Measurements from ENCODE around the gene XPA. TPM values are rescaled to one million over a fixed set of nuclear protein-coding genes. Genes with fewer than 3 reads are reported as not detected.

The XPA gene
- total and polyA plus RNA-seq, 2 of the 13 experiments (the other 11 are each of a cell fraction or from before 2014, with no cell fraction given), result 2.3 to 15.2 TPM

DNA sequence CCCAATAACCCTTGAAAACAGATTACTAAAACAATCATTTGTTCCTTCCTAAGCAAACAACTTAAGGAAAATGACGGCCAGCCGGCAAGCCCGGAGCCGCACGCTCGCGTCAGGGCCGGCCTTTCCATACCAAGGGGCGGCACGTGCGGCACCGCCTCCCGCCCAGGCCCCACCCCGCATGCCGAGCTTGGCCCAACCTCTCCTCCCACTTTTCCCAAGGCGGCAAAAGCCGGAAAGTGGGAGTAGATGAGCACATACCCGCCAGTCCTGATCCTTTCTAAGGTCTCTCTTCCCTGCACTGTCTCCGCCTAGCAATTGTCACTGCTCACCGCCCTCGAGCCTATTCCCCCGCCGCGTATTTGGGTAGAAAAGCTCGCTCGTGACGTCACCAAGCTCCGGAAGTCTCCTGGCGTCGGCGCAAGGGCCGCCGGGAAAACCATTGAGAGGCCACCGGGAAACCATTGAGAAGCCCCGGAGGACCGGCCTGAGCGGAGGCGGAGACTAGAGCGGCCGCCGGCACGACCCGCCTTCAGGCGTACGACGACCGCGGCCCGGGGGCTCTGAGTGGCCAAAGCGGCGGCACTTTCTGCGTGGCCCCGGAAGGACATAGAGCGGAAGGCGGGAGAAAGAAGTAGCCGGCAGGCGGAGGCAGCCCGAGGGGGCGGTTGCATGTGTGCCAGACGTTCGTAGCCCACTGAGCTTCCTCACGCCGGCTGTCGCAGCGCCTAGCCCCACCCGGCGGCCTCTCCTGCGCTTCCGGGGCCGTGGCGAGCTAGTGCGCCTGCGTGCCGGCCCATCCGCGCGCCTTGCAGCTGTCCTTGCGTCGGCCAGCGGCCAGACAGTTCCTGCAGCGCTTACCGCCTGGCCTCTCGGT is 63.9 kb downstream of the XPA start, which contains the start of the genes NCBP1 and TSTD2 (continued):
- peak; percentile 32; the same call in 1 of the 2 replicates for TF ChIP-seq KDM3A (CRISPR knock-in tag; IDR thresholded peaks at IDR 0.05; ENCODE audit: low read depth)
- TF ChIP-seq ZNF546 (CRISPR knock-in tag; conservative IDR thresholded peaks at IDR 0.05), result no peak
- no peak for TF ChIP-seq TCF7L2 (IDR thresholded peaks at IDR 0.05; ENCODE audit: low read depth, low read length)
- TF ChIP-seq, protein P1, sequence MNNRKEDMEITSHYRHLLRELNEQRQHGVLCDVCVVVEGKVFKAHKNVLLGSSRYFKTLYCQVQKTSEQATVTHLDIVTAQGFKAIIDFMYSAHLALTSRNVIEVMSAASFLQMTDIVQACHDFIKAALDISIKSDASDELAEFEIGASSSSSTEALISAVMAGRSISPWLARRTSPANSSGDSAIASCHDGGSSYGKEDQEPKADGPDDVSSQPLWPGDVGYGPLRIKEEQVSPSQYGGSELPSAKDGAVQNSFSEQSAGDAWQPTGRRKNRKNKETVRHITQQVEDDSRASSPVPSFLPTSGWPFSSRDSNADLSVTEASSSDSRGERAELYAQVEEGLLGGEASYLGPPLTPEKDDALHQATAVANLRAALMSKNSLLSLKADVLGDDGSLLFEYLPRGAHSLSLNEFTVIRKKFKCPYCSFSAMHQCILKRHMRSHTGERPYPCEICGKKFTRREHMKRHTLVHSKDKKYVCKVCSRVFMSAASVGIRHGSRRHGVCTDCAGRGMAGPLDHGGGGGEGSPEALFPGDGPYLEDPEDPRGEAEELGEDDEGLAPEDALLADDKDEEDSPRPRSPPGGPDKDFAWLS (CRISPR knock-in tag; IDR thresholded peaks at IDR 0.05; ENCODE audit: borderline replicate concordance), result no peak
- no peak for TF ChIP-seq ZNF891 (CRISPR knock-in tag; IDR thresholded peaks at IDR 0.05)
- TF ChIP-seq, protein P2, sequence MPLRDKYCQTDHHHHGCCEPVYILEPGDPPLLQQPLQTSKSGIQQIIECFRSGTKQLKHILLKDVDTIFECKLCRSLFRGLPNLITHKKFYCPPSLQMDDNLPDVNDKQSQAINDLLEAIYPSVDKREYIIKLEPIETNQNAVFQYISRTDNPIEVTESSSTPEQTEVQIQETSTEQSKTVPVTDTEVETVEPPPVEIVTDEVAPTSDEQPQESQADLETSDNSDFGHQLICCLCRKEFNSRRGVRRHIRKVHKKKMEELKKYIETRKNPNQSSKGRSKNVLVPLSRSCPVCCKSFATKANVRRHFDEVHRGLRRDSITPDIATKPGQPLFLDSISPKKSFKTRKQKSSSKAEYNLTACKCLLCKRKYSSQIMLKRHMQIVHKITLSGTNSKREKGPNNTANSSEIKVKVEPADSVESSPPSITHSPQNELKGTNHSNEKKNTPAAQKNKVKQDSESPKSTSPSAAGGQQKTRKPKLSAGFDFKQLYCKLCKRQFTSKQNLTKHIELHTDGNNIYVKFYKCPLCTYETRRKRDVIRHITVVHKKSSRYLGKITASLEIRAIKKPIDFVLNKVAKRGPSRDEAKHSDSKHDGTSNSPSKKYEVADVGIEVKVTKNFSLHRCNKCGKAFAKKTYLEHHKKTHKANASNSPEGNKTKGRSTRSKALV (CRISPR knock-in tag; IDR thresholded peaks at IDR 0.05), result 0 out of 2 replicates have a peak, but pooled peaks have one; percentile 81
- TF ChIP-seq ZNF451 (CRISPR knock-in tag; IDR thresholded peaks at IDR 0.05), result 0 out of 2 replicates have a peak, but pooled peaks have one; percentile 77
- TF ChIP-seq ZNF678 (CRISPR knock-in tag; IDR thresholded peaks at IDR 0.05), result no peak
- no peak for TF ChIP-seq DPF2 (CRISPR knock-in tag; IDR thresholded peaks at IDR 0.05; ENCODE audit: borderline replicate concordance, low read depth)
- TF ChIP-seq ZNF230 (CRISPR knock-in tag; IDR thresholded peaks at IDR 0.05), result 0 out of 2 replicates have a peak, but pooled peaks have one; percentile 34
- no peak for TF ChIP-seq SYNCRIP (IDR thresholded peaks at IDR 0.05; ENCODE audit: insufficient read depth, low read depth, low read length)
- peak; percentile 50 for TF ChIP-seq TP53 (CRISPR knock-in tag; conservative IDR thresholded peaks at IDR 0.05)
- TF ChIP-seq, protein P3, sequence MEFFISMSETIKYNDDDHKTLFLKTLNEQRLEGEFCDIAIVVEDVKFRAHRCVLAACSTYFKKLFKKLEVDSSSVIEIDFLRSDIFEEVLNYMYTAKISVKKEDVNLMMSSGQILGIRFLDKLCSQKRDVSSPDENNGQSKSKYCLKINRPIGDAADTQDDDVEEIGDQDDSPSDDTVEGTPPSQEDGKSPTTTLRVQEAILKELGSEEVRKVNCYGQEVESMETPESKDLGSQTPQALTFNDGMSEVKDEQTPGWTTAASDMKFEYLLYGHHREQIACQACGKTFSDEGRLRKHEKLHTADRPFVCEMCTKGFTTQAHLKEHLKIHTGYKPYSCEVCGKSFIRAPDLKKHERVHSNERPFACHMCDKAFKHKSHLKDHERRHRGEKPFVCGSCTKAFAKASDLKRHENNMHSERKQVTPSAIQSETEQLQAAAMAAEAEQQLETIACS (CRISPR knock-in tag; IDR thresholded peaks at IDR 0.05), result 0 out of 2 replicates have a peak, but pooled peaks have one; percentile 20
- TF ChIP-seq ZBTB20 (CRISPR knock-in tag; IDR thresholded peaks at IDR 0.05; ENCODE audit: borderline replicate concordance, low read depth), result no peak; the same call in 1 of the 2 replicates
- no peak for TF ChIP-seq HMG20A (CRISPR knock-in tag; IDR thresholded peaks at IDR 0.05; ENCODE audit: borderline replicate concordance)
- TF ChIP-seq, protein P4, sequence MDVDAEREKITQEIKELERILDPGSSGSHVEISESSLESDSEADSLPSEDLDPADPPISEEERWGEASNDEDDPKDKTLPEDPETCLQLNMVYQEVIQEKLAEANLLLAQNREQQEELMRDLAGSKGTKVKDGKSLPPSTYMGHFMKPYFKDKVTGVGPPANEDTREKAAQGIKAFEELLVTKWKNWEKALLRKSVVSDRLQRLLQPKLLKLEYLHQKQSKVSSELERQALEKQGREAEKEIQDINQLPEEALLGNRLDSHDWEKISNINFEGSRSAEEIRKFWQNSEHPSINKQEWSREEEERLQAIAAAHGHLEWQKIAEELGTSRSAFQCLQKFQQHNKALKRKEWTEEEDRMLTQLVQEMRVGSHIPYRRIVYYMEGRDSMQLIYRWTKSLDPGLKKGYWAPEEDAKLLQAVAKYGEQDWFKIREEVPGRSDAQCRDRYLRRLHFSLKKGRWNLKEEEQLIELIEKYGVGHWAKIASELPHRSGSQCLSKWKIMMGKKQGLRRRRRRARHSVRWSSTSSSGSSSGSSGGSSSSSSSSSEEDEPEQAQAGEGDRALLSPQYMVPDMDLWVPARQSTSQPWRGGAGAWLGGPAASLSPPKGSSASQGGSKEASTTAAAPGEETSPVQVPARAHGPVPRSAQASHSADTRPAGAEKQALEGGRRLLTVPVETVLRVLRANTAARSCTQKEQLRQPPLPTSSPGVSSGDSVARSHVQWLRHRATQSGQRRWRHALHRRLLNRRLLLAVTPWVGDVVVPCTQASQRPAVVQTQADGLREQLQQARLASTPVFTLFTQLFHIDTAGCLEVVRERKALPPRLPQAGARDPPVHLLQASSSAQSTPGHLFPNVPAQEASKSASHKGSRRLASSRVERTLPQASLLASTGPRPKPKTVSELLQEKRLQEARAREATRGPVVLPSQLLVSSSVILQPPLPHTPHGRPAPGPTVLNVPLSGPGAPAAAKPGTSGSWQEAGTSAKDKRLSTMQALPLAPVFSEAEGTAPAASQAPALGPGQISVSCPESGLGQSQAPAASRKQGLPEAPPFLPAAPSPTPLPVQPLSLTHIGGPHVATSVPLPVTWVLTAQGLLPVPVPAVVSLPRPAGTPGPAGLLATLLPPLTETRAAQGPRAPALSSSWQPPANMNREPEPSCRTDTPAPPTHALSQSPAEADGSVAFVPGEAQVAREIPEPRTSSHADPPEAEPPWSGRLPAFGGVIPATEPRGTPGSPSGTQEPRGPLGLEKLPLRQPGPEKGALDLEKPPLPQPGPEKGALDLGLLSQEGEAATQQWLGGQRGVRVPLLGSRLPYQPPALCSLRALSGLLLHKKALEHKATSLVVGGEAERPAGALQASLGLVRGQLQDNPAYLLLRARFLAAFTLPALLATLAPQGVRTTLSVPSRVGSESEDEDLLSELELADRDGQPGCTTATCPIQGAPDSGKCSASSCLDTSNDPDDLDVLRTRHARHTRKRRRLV (CRISPR knock-in tag; IDR thresholded peaks at IDR 0.05), result no peak; the same call in 1 of the 2 replicates
- TF ChIP-seq ZNF749 (CRISPR knock-in tag; IDR thresholded peaks at IDR 0.05; ENCODE audit: borderline replicate concordance), result 0 out of 2 replicates have a peak, but pooled peaks have one; percentile 53
- no peak for TF ChIP-seq ZNF101 (CRISPR knock-in tag; IDR thresholded peaks at IDR 0.05; ENCODE audit: borderline replicate concordance, low read depth)

All from HepG2 (cell line).